SU-DHL-6 (cell line): Measurements from ENCODE around the gene ZXDC.

Source experiments
- H2AFZ ChIP-seq: fragments of 200-600 bp; sonication (generic); 2 replicates; pipeline ENCODE4 v1.6.1; 2014; ENCODE audit warnings: low read depth, mild to moderate bottlenecking, moderate library complexity, mixed read lengths, antibody characterized with exemption, low read length; ENCODE audit not compliant: severe bottlenecking
- H3F3A ChIP-seq: fragments of 200-600 bp; shearing (Covaris generic); 2 replicates; pipeline ENCODE4 v1.6.0; 2016; ENCODE audit warnings: antibody characterized with exemption, mild to moderate bottlenecking; ENCODE audit not compliant: insufficient read depth
- H3K27ac ChIP-seq: fragments of 200-600 bp; sonication (generic); 2 replicates; pipeline ENCODE4 v1.5.1; 2016; ENCODE audit warnings: low read depth, mild to moderate bottlenecking, low read length, moderate library complexity, mixed read lengths
- H3K27me3 ChIP-seq: fragments of 200-600 bp; sonication (generic), shearing (Covaris generic); 2 replicates; pipeline ENCODE4 v1.6.0; 2014; ENCODE audit warnings: mild to moderate bottlenecking, low read length
- H3K36me3 ChIP-seq: fragments of 200-600 bp; sonication (generic); 2 replicates; pipeline ENCODE4 v1.6.1; 2014; ENCODE audit warnings: mild to moderate bottlenecking, low read length, mixed read lengths
- H3K4me2 ChIP-seq: fragments of 300-600, 200-600 bp; shearing (Covaris generic), sonication (generic); 2 replicates; pipeline ENCODE4 v1.6.0; 2014; ENCODE audit warnings: low read length, low read depth, mild to moderate bottlenecking; ENCODE audit not compliant: poor library complexity, severe bottlenecking
- H3K4me3 ChIP-seq: fragments of 200-600 bp; sonication (generic); 2 replicates; pipeline ENCODE4 v1.5.1; 2014; ENCODE audit warnings: antibody characterized with exemption, low read length, mild to moderate bottlenecking, mixed read lengths; ENCODE audit not compliant: insufficient read depth, poor library complexity, severe bottlenecking
- H3K79me2 ChIP-seq: fragments of 200-600 bp; sonication (generic); 2 replicates; pipeline ENCODE4 v1.6.1; 2014; ENCODE audit warnings: mild to moderate bottlenecking, low read length, moderate library complexity; ENCODE audit not compliant: insufficient read depth
- H3K9ac ChIP-seq: fragments of 200-600 bp; sonication (generic); 2 replicates; pipeline ENCODE4 v1.7.0; 2014; ENCODE audit warnings: mild to moderate bottlenecking, low read length
- H3K9me2 ChIP-seq: fragments of 200-600 bp; sonication (generic); replicated peaks from 2 replicates; pipeline ENCODE4 v1.6.1; 2014; ENCODE audit warnings: low read length; ENCODE audit not compliant: insufficient read depth
- H3K9me3 ChIP-seq: fragments of 200-600 bp; sonication (generic); 2 replicates; pipeline ENCODE4 v1.6.1; 2014; ENCODE audit warnings: low read length, mixed read lengths; ENCODE audit not compliant: insufficient read depth
- H4K20me1 ChIP-seq: fragments of 200-600 bp; sonication (generic); 2 replicates; pipeline ENCODE4 v1.6.1; 2014; ENCODE audit warnings: low read depth, mild to moderate bottlenecking, antibody characterized with exemption, low read length, moderate library complexity, mixed read lengths
- CTCF ChIP-seq: fragments of 200-600 bp; sonication (generic); IDR thresholded peaks from one replicate; pipeline ENCODE4 v1.5.1; 2017; ENCODE audit warnings: antibody characterized with exemption, mild to moderate bottlenecking, low read length, moderate library complexity; ENCODE audit not compliant: insufficient read depth, poor library complexity, severe bottlenecking
- EZH2phosphoT487 ChIP-seq: fragments of 200-600 bp; sonication (generic), shearing (Covaris generic); conservative IDR thresholded peaks from 2 replicates; pipeline ENCODE4 v1.6.1; 2018; ENCODE audit warnings: mild to moderate bottlenecking, antibody characterized with exemption, low read length, moderate library complexity, mixed read lengths

Gene ZXDC

GRCh38 chr3:126480206-126480605 lies 4.5 kb upstream of the ZXDC start:
- Histone ChIP-seq H2AFZ (no peak overlapping the region), H3K9me3 (no peaks in the 10 kb centered on the region), H3K4me2 (no peak overlapping the region), H3K9ac (no peak overlapping the region), H4K20me1 (no peaks in the 10 kb centered on the region), H3K9me2 (no peaks in the 10 kb centered on the region), H3F3A (no peaks in the 10 kb centered on the region), H3K4me3 (no peak overlapping the region), H3K79me2 (no peaks in the 10 kb centered on the region), H3K36me3 (no peaks in the 10 kb centered on the region), H3K27ac (no peak overlapping the region), H3K27me3 (no peaks in the 10 kb centered on the region)
- no peak for TF ChIP-seq EZH2phosphoT487
- no peak for TF ChIP-seq CTCF

GRCh38 chr3:126479642-126480041 lies 4.0 kb upstream of the ZXDC start:
- Histone ChIP-seq H3F3A (no peaks in the 10 kb centered on the region), H3K9me2 (no peaks in the 10 kb centered on the region), H3K27ac (no peak overlapping the region), H4K20me1 (no peaks in the 10 kb centered on the region), H3K36me3 (no peaks in the 10 kb centered on the region), H3K79me2 (peaks cover 5% of the 10 kb centered on the region), H3K27me3 (no peaks in the 10 kb centered on the region), H3K4me2 (no peak overlapping the region), H3K9me3 (no peaks in the 10 kb centered on the region), H3K4me3 (no peak overlapping the region), H3K9ac (no peak overlapping the region), H2AFZ (no peak overlapping the region)
- TF ChIP-seq CTCF: no peak

GRCh38 chr3:126478581-126479310 lies 3.1 kb upstream of the ZXDC start:
- no peaks in the 10 kb centered on the region for H4K20me1 ChIP-seq
- no peak overlapping the region for H3K27ac ChIP-seq
- no peak overlapping the region for H3K4me3 ChIP-seq

More at GRCh38 chr3:126478581-126479310, 3.1 kb upstream of the ZXDC start:
- peaks cover 12% of the 10 kb centered on the region for H3K79me2 ChIP-seq
- no peaks in the 10 kb centered on the region for H3K9me3 ChIP-seq
- H3K36me3 ChIP-seq: no peaks in the 10 kb centered on the region
- no peak overlapping the region for H3K4me2 ChIP-seq
- H3F3A ChIP-seq: no peaks in the 10 kb centered on the region
- H3K9me2 ChIP-seq: no peaks in the 10 kb centered on the region
- no peak overlapping the region for H2AFZ ChIP-seq
- no peak overlapping the region for H3K9ac ChIP-seq
- H3K27me3 ChIP-seq: no peaks in the 10 kb centered on the region
- TF ChIP-seq CTCF (no peak), EZH2phosphoT487 (no peak)
